ENCODE results near the gene NLGN1.
"Not testable (repeated sequence)": the region's sequence is repeated elsewhere in the genome, so short reads cannot be mapped to it uniquely, and the experiment has no call there.

The NLGN1 gene

GRCh38 chr3:173397161-173398110 lies at the start of gene NLGN1:
NLGN1 (plus strand) TSS chr3:173397744.
- Histone ChIP-seq H3K4me3 (ENCODE audit: low read depth, low read length, poor library complexity, severe bottlenecking) (no peak within 1 kb of the TSS), H3F3A (ENCODE audit: insufficient read depth, low read length) (no peaks in the 10 kb centered on the region), H3K79me2 (ENCODE audit: insufficient read depth, low read length) (no peaks in the 10 kb centered on the region), H4K20me1 (ENCODE audit: insufficient read depth, low read length) (no peaks in the 10 kb centered on the region), H3K9ac (ENCODE audit: low read length) (no peak within 1 kb of the TSS), H3K27me3 (ENCODE audit: insufficient read depth, low read length) (no peaks in the 10 kb centered on the region), H3K36me3 (ENCODE audit: insufficient read depth, low read length) (no peaks in the 10 kb centered on the region), H3K4me1 (ENCODE audit: insufficient read depth, low read length, severe bottlenecking) (no peaks in the 10 kb centered on the region), H3K9me2 (ENCODE audit: low read depth, low read length) (no peaks in the 10 kb centered on the region), H3K4me2 (ENCODE audit: low read length) (no peak within 1 kb of the TSS), H2AFZ (ENCODE audit: low read length) (no peak within 1 kb of the TSS), H3K27ac (ENCODE audit: low read depth, low read length, poor library complexity, severe bottlenecking) (no peak within 1 kb of the TSS), H3K9me3 (ENCODE audit: low read length) (no peaks in the 10 kb centered on the region)
- TF ChIP-seq EZH2 (IDR thresholded peaks at IDR 0.05; ENCODE audit: borderline replicate concordance, low read length) (no peak), CTCF (IDR thresholded peaks at IDR 0.05; ENCODE audit: low read length) (no peak)

- no peaks in the 10 kb centered on the region for H4K20me1 ChIP-seq (ENCODE audit: insufficient read depth, low read length)
- no peak overlapping the region for H3K4me3 ChIP-seq (ENCODE audit: low read depth, low read length, poor library complexity, severe bottlenecking)
- no peaks in the 10 kb centered on the region for H3K9me3 ChIP-seq (ENCODE audit: low read length)
- no peak overlapping the region for H3K27ac ChIP-seq (ENCODE audit: low read depth, low read length, poor library complexity, severe bottlenecking)
- TF ChIP-seq EZH2 (IDR thresholded peaks at IDR 0.05; ENCODE audit: borderline replicate concordance, low read length) (no peak), CTCF (IDR thresholded peaks at IDR 0.05; ENCODE audit: low read length) (no peak)
- no peaks in the 10 kb centered on the region for H3K36me3 ChIP-seq (ENCODE audit: insufficient read depth, low read length)
- no peaks in the 10 kb centered on the region for H3F3A ChIP-seq (ENCODE audit: insufficient read depth, low read length)
- no peaks in the 10 kb centered on the region for H3K27me3 ChIP-seq (ENCODE audit: insufficient read depth, low read length)
- no peaks in the 10 kb centered on the region for H3K4me1 ChIP-seq (ENCODE audit: insufficient read depth, low read length, severe bottlenecking)
- H3K4me2 ChIP-seq (ENCODE audit: low read length): no peak overlapping the region
- no peaks in the 10 kb centered on the region for H3K9me2 ChIP-seq (ENCODE audit: low read depth, low read length)
- no peak overlapping the region for H3K9ac ChIP-seq (ENCODE audit: low read length)
- H3K79me2 ChIP-seq (ENCODE audit: insufficient read depth, low read length): no peaks in the 10 kb centered on the region
- H2AFZ ChIP-seq (ENCODE audit: low read length): no peak overlapping the region
Observed at GRCh38 chr3:173351886-173352285, 45.7 kb upstream of the NLGN1 start.

GRCh38 chr3:173353137-173353536 lies 44.4 kb upstream of the NLGN1 start:
- not testable (repeated sequence) for H3F3A ChIP-seq (ENCODE audit: insufficient read depth, low read length); H3K27ac ChIP-seq (ENCODE audit: low read depth, low read length, poor library complexity, severe bottlenecking); H3K9me2 ChIP-seq (ENCODE audit: low read depth, low read length); H3K4me3 ChIP-seq (ENCODE audit: low read depth, low read length, poor library complexity, severe bottlenecking); H3K4me1 ChIP-seq (ENCODE audit: insufficient read depth, low read length, severe bottlenecking); H3K9me3 ChIP-seq (ENCODE audit: low read length); H3K36me3 ChIP-seq (ENCODE audit: insufficient read depth, low read length); H3K4me2 ChIP-seq (ENCODE audit: low read length); H3K79me2 ChIP-seq (ENCODE audit: insufficient read depth, low read length); H3K27me3 ChIP-seq (ENCODE audit: insufficient read depth, low read length); H2AFZ ChIP-seq (ENCODE audit: low read length); H3K9ac ChIP-seq (ENCODE audit: low read length); H4K20me1 ChIP-seq (ENCODE audit: insufficient read depth, low read length)

GRCh38 chr3:173354124-173354523 lies 43.4 kb upstream of the NLGN1 start:
- H3F3A ChIP-seq (ENCODE audit: insufficient read depth, low read length): no peaks in the 10 kb centered on the region
- no peak overlapping the region for H3K4me3 ChIP-seq (ENCODE audit: low read depth, low read length, poor library complexity, severe bottlenecking)
- no peaks in the 10 kb centered on the region for H3K9me3 ChIP-seq (ENCODE audit: low read length)
- H3K79me2 ChIP-seq (ENCODE audit: insufficient read depth, low read length): no peaks in the 10 kb centered on the region
- H3K36me3 ChIP-seq (ENCODE audit: insufficient read depth, low read length): no peaks in the 10 kb centered on the region
- no peak overlapping the region for H3K9ac ChIP-seq (ENCODE audit: low read length)
- H3K9me2 ChIP-seq (ENCODE audit: low read depth, low read length): no peaks in the 10 kb centered on the region
- H3K27ac ChIP-seq (ENCODE audit: low read depth, low read length, poor library complexity, severe bottlenecking): no peak overlapping the region
- no peaks in the 10 kb centered on the region for H4K20me1 ChIP-seq (ENCODE audit: insufficient read depth, low read length)
- H3K4me1 ChIP-seq (ENCODE audit: insufficient read depth, low read length, severe bottlenecking): no peaks in the 10 kb centered on the region
- H2AFZ ChIP-seq (ENCODE audit: low read length): no peak overlapping the region
- no peaks in the 10 kb centered on the region for H3K27me3 ChIP-seq (ENCODE audit: insufficient read depth, low read length)
- no peak overlapping the region for H3K4me2 ChIP-seq (ENCODE audit: low read length)
- no peak for TF ChIP-seq EZH2 (IDR thresholded peaks at IDR 0.05; ENCODE audit: borderline replicate concordance, low read length)
- no peak for TF ChIP-seq CTCF (IDR thresholded peaks at IDR 0.05; ENCODE audit: low read length)

Measured in OCI-LY1 (cell line).